Trophoblast cell (in vitro differentiated cells and primary cell): ENCODE results near the gene FKBP9.
A peak's percentile ranks its signal among the peaks of the same experiment; 100 is the strongest.

ENCODE experiments used
- DNase-seq, 2 donors: peaks; one replicate each; pipeline ENCODE4 v3.0.0-alpha.2; 2016
- H2AFZ ChIP-seq: 2 replicates; pipeline ENCODE4 v1.6.1; 2013; ENCODE audit warnings: low read length, moderate library complexity, mild to moderate bottlenecking; ENCODE audit not compliant: insufficient read depth, poor library complexity
- H2AK5ac ChIP-seq: 2 replicates; pipeline ENCODE4 v1.6.1; 2013; ENCODE audit warnings: mild to moderate bottlenecking, low read length
- H2BK120ac ChIP-seq: 2 replicates; pipeline ENCODE4 v1.6.1; 2013; ENCODE audit warnings: low read length, mild to moderate bottlenecking, moderate library complexity; ENCODE audit not compliant: insufficient read depth, poor library complexity
- H2BK12ac ChIP-seq: 2 replicates; pipeline ENCODE4 v1.6.1; 2013; ENCODE audit warnings: mild to moderate bottlenecking, low read length, moderate library complexity
- H2BK5ac ChIP-seq: 2 replicates; pipeline ENCODE4 v1.6.1; 2013; ENCODE audit warnings: low read length, low read depth, moderate library complexity, mild to moderate bottlenecking; ENCODE audit not compliant: poor library complexity
- H3K14ac ChIP-seq: 2 replicates; pipeline ENCODE4 v1.6.1; 2013; ENCODE audit warnings: mild to moderate bottlenecking, low read length
- H3K18ac ChIP-seq: 2 replicates; pipeline ENCODE4 v1.6.1; 2013; ENCODE audit warnings: mild to moderate bottlenecking, low read length
- H3K23ac ChIP-seq: 2 replicates; pipeline ENCODE4 v1.6.1; 2013; ENCODE audit warnings: low read length
- H3K27ac ChIP-seq: 2 replicates; pipeline ENCODE4 v1.5.1; 2013; ENCODE audit warnings: low read depth, mild to moderate bottlenecking, inconsistent platforms, low read length, moderate library complexity
- H3K27me3 ChIP-seq: 2 replicates; pipeline ENCODE4 v1.6.1; 2013; ENCODE audit warnings: inconsistent platforms, mild to moderate bottlenecking, low read length, moderate library complexity; ENCODE audit not compliant: insufficient read depth
- H3K36me3 ChIP-seq, 2 experiments: 1 replicate in 1 of 2; 2 replicates in 1 of 2; pipeline ENCODE4 v1.6.1; 2013; ENCODE audit warnings: low read length in 2 of 2, mild to moderate bottlenecking in 2 of 2, moderate library complexity in 1 of 2; ENCODE audit not compliant: insufficient read depth in 2 of 2, control insufficient read depth in 1 of 2
- H3K4ac ChIP-seq: 2 replicates; pipeline ENCODE4 v1.6.1; 2013; ENCODE audit warnings: low read depth, mild to moderate bottlenecking, low read length, moderate library complexity
- H3K4me1 ChIP-seq, 2 experiments: 1 replicate in 1 of 2; 2 replicates in 1 of 2; pipeline ENCODE4 v1.6.1; 2013; ENCODE audit warnings: low read length in 2 of 2, mild to moderate bottlenecking in 2 of 2, moderate library complexity in 1 of 2; ENCODE audit not compliant: insufficient read depth in 2 of 2, control insufficient read depth in 1 of 2
- H3K4me2 ChIP-seq: 2 replicates; pipeline ENCODE4 v1.6.1; 2013; ENCODE audit warnings: inconsistent platforms, mild to moderate bottlenecking, low read length, moderate library complexity
- H3K4me3 ChIP-seq: 2 replicates; pipeline ENCODE4 v1.5.1; 2013; ENCODE audit warnings: mild to moderate bottlenecking, low read depth, low read length, inconsistent platforms
- H3K79me1 ChIP-seq: one replicate; pipeline ENCODE4 v1.6.1; 2013; ENCODE audit warnings: low read length
- H3K79me2 ChIP-seq: 2 replicates; pipeline ENCODE4 v1.6.1; 2013; ENCODE audit warnings: low read length, mild to moderate bottlenecking; ENCODE audit not compliant: control insufficient read depth, insufficient read depth, poor library complexity
- H3K9ac ChIP-seq: 2 replicates; pipeline ENCODE4 v1.6.1; 2013; ENCODE audit warnings: mild to moderate bottlenecking, low read length
- H3K9me3 ChIP-seq: 2 replicates; pipeline ENCODE4 v1.6.1; 2013; ENCODE audit warnings: low read depth, mild to moderate bottlenecking, control low read depth, inconsistent platforms, low read length; ENCODE audit not compliant: insufficient read depth
- H4K12ac ChIP-seq: 2 replicates; pipeline ENCODE4 v1.6.1; 2013; ENCODE audit warnings: low read depth, mild to moderate bottlenecking, low read length, moderate library complexity
- H4K8ac ChIP-seq: 2 replicates; pipeline ENCODE4 v1.6.1; 2013; ENCODE audit warnings: low read depth, mild to moderate bottlenecking, low read length, moderate library complexity
- H4K91ac ChIP-seq: one replicate; pipeline ENCODE4 v1.6.1; 2013; ENCODE audit warnings: low read depth, mild to moderate bottlenecking, low read length, moderate library complexity
- WGBS: extraction: QIAGEN DNeasy Blood & Tissue Kit; methylation state at CpG from one replicate; pipeline ENCODE4 v1.1.7; 2013; ENCODE audit warnings: missing lambda C conversion rate; ENCODE audit not compliant: insufficient read length, insufficient coverage; ENCODE audit errors: extremely low coverage; 5-methylcytosine and 5-hydroxymethylcytosine counted together

The FKBP9 gene

DNA sequence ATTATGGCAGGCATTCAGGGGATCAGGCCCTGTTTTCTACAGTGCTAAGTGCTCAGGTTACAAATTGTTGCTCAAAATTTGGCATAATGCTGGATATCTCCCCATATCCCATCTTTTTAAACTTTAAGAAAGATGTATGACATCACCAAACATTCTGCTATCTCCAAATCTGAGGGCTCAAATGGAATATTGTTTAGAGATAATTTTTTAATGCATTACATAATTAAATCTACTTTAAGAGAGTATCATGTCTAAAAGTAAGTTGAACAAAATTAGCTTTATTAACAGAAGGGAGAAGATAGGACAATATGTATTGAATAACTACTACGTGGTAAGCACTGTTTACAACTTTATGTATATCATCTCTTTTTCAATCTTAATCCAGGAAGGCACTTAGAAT is 91.5 kb downstream of the FKBP9 start:
- Histone ChIP-seq H3K14ac (no peak overlapping the region), H3K23ac (no peak overlapping the region), H3K79me1 (no peaks in the 10 kb centered on the region), H3K4ac (no peak overlapping the region), H3K79me2 (no peaks in the 10 kb centered on the region), H2BK12ac (no peak overlapping the region), H3K9me3 (no peaks in the 10 kb centered on the region), H3K9ac (no peak overlapping the region), H2AFZ (no peak overlapping the region), H3K4me3 (no peak overlapping the region), H3K27me3 (no peaks in the 10 kb centered on the region), H3K4me1 (no peaks in the 10 kb centered on the region), H4K8ac (no peak overlapping the region), H4K12ac (no peak overlapping the region), H3K4me2 (no peak overlapping the region), H2AK5ac (no peak overlapping the region), H4K91ac (no peak overlapping the region), H2BK120ac (no peak overlapping the region), H3K27ac (no peak overlapping the region), H2BK5ac (no peak overlapping the region), H3K36me3 (no peaks in the 10 kb centered on the region), H3K18ac (no peak overlapping the region)
- no peak for DNase-seq
- WGBS = no CpG with 5 or more reads among the region's 1 CpG

- Histone ChIP-seq H2BK5ac (no peak overlapping the region), H3K27me3 (no peaks in the 10 kb centered on the region), H3K14ac (no peak overlapping the region), H2AK5ac (no peak overlapping the region), H2BK120ac (no peak overlapping the region), H3K9ac (no peak overlapping the region), H4K8ac (no peak overlapping the region), H3K4me1 (no peaks in the 10 kb centered on the region), H3K18ac (no peak overlapping the region), H2AFZ (no peak overlapping the region), H3K79me1 (no peaks in the 10 kb centered on the region), H3K79me2 (no peaks in the 10 kb centered on the region), H3K9me3 (no peaks in the 10 kb centered on the region), H3K4me2 (no peak overlapping the region), H4K12ac (no peak overlapping the region), H3K23ac (no peak overlapping the region), H3K27ac (no peak overlapping the region), H2BK12ac (no peak overlapping the region), H4K91ac (no peak overlapping the region), H3K4ac (no peak overlapping the region), H3K4me3 (no peak overlapping the region), H3K36me3 (no peaks in the 10 kb centered on the region)
- DNase-seq = peak; percentile 38 to 78
- WGBS = no CpG with 5 or more reads among the region's 1 CpG
These were observed 93.5 kb downstream of the FKBP9 start for GRCh38 chr7:33050535-33051318.

DNA sequence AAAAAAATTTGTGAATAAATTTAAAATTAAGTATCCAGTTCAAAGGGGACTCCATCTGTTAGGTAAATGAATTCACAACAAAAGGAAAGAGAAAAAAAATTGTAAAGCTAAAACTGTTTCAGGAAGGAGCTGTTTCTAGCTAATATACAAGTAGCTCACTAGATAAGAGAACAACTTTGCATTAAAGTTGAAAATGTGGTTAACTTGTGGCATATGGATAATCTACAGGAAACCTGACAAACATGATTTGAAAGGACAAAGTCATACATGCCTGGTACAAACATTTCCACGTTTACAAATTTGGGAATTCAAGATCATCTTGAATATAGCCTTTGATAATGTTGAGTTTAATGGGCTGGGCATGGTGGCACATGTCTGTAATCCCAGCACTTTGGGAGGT is 96.5 kb downstream of the FKBP9 start:
- no peak overlapping the region for H3K18ac ChIP-seq
- no peak overlapping the region for H3K23ac ChIP-seq
- no peak overlapping the region for H4K12ac ChIP-seq
- no peaks in the 10 kb centered on the region for H3K9me3 ChIP-seq
- H3K4me3 ChIP-seq = no peak overlapping the region
- no peak overlapping the region for H3K9ac ChIP-seq
- H3K36me3 ChIP-seq = peaks cover 0 to 2% of the 10 kb centered on the region in 2 experiments
- H2BK5ac ChIP-seq = no peak overlapping the region
- H3K27ac ChIP-seq = no peak overlapping the region
- no peak overlapping the region for H3K14ac ChIP-seq
- no peak overlapping the region for H2BK120ac ChIP-seq
- no peaks in the 10 kb centered on the region for H3K27me3 ChIP-seq
- H2BK12ac ChIP-seq = no peak overlapping the region
- no peak overlapping the region for H4K91ac ChIP-seq
- no peaks in the 10 kb centered on the region for H3K4me1 ChIP-seq
- DNase-seq = no peak
- H4K8ac ChIP-seq = no peak overlapping the region
- no peak overlapping the region for H2AFZ ChIP-seq
- H2AK5ac ChIP-seq = no peak overlapping the region
- no peak overlapping the region for H3K4me2 ChIP-seq
- H3K4ac ChIP-seq = no peak overlapping the region
- no peaks in the 10 kb centered on the region for H3K79me2 ChIP-seq
- no peaks in the 10 kb centered on the region for H3K79me1 ChIP-seq
- WGBS = no CpG with 5 or more reads among the region's 1 CpG

DNA sequence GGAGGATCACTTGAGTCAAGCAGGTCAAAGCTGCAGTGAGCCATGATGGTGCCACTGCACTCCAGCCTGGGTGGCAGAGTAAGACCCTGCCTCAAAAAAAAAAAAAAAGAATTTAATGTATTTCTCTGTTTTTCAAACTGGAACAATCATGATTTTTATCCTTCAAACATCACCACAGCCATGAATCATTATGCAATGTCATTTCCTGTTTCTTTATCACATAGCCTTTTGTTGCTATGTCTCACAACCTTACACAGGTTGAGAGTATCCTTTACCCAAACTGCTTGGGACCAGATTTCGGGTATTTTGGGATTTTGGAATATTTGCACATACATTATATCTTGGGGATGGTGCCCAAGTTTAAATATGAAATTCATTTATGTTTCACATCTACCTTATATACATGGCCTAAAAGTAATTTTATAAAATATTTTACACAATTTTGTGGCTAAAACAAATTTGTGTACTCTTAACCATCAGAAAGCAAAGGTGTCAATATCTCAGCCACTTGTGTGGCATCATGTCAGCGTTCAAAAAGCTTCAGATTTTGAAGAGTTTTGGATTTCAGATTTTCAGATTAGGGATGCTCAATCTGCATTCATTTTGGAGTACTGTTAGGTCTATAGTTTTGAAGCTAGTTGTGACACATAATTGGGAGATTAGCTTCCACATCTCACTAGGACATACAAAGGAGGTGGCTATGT is 97.2 kb downstream of the FKBP9 start:
- no peak overlapping the region for H3K18ac ChIP-seq
- no peak overlapping the region for H3K4ac ChIP-seq
- no peak overlapping the region for H4K8ac ChIP-seq
- H2AFZ ChIP-seq = no peak overlapping the region
- H3K23ac ChIP-seq = no peak overlapping the region
- no peaks in the 10 kb centered on the region for H3K79me1 ChIP-seq
- H3K9me3 ChIP-seq = no peaks in the 10 kb centered on the region
- H3K27ac ChIP-seq = no peak overlapping the region
- no peaks in the 10 kb centered on the region for H3K79me2 ChIP-seq
- no peak overlapping the region for H3K4me3 ChIP-seq
- no peak overlapping the region for H3K4me2 ChIP-seq
- WGBS = no CpG with 5 or more reads among the region's 2 CpGs
- no peak overlapping the region for H2BK120ac ChIP-seq
- no peak overlapping the region for H3K14ac ChIP-seq
- no peaks in the 10 kb centered on the region for H3K4me1 ChIP-seq
- no peak overlapping the region for H3K9ac ChIP-seq
- DNase-seq = no peak
- no peak overlapping the region for H2AK5ac ChIP-seq
- no peak overlapping the region for H2BK12ac ChIP-seq
- H4K12ac ChIP-seq = no peak overlapping the region
- peaks cover 0 to 2% of the 10 kb centered on the region in 2 experiments for H3K36me3 ChIP-seq
- no peak overlapping the region for H2BK5ac ChIP-seq
- no peaks in the 10 kb centered on the region for H3K27me3 ChIP-seq
- no peak overlapping the region for H4K91ac ChIP-seq
